HG02938 (cell line): Measurements from ENCODE around the gene DEPDC1.
A peak's percentile ranks its signal among the peaks of the same experiment; 100 is the strongest.
"Not testable (repeated sequence)": the region's sequence is repeated elsewhere in the genome, so short reads cannot be mapped to it uniquely, and the experiment has no call there.

ENCODE experiments used
- ATAC-seq: cut with Tn5 transposase; IDR thresholded peaks from one replicate; pipeline ENCODE4 v1.9.1; 2021; ENCODE audit warnings: mild to moderate bottlenecking, moderate library complexity; ENCODE audit not compliant: unreplicated experiment

Gene DEPDC1

DNA sequence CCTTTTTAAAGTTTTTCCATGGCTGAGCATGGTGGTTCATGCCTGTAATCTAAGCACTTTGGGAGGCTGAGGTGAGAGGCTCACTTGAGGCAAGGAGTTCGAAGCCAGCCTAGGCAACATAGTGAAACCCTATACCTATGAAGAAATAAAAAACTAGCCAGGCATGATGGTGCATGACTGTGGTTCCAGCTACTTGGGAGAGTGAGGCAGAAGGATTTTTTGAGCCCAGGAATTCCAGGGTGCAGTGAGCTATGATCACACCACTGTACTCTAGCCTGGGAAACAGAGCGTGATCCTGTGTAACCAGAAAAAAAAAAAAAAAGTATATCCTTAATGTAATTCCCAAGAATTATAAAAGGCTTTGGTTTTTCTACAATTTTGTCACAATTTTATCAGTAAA, 17.4 kb downstream of the DEPDC1 start:
- ATAC-seq = no peak

DNA sequence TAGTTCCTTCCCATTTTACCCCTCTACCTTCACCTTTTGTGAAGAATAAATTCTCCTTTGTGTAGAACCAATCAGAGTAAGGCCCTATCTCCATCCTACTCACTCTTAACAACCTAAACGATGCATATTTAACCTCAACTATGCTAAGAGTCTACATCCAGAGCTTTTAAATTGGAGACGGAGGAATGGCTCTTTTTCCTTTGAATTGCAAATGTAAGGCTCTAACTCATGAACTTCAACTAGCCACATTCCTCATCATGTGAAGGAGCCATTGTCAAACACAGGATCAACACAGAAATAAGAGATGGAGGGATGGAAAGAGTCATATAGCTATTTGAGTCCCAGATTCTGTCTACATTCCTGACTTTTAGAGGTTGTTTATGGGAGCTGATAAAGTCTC, 18.2 kb downstream of the DEPDC1 start:
- ATAC-seq = no peak

DNA sequence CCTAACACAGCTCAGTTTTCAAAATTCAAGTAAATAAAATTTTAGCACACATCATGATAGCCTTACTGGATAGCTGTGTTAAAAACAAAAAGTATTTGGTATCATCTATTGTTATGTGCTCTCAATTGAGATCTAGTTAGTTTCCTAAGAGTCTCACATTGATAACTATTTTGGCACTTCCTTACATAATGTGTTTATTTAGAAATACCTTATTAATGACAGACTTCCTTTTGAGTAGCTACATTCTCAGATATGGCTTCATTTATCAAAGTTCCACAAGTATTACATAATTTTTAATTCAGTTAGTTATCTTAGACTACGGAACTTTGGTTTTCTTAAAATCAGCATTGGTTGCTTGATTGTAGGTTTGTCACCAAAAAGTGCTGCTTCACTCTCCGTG, 20.3 kb downstream of the DEPDC1 start:
- ATAC-seq = not testable (repeated sequence)

DNA sequence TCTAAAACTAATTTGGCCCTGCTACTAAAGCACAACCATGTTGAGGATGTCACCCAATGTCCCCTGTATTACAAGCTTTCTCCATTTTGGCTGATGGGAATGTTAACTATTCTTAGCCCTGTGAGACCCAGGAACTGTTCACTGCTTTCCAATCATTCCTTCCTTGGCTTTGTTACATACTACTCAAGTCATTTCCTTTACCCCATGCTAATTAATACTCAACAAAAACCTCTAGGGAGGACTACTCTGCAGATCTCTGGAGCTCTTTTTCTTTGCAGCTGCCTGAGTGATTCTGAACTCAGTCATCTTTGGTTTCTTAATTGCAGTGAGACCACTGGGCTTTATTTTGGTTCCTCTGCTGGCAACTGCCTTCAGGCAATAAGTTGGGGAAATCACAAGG, 23.8 kb downstream of the DEPDC1 start:
- ATAC-seq = no peak

DNA sequence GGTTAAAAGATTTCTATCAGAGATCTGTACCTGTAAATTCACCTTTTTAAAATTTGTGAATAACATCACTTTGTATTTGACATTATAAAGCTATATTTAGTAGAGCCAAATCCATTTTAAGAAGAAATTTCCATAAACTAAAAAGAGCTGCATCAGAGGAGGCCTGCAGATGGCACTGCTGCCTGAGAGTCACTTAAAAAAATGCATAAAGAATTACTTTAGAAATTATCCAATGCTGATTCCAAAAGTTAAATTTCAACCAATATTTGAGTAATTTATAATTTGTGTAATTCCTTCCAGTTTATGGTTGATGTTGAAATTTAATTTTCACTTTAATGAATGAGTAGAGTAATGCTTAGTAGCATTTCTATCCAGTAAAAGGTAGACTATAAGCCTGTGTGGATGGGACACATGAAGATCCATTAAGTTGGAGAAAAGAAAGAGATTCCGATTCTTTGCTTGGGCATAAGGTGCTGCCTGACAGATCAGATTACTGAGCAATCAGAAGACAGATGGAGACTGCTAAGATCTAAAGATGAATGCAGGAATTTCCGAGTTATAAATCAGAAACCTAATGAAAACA, 26.4 kb downstream of the DEPDC1 start:
- ATAC-seq = no peak

DNA sequence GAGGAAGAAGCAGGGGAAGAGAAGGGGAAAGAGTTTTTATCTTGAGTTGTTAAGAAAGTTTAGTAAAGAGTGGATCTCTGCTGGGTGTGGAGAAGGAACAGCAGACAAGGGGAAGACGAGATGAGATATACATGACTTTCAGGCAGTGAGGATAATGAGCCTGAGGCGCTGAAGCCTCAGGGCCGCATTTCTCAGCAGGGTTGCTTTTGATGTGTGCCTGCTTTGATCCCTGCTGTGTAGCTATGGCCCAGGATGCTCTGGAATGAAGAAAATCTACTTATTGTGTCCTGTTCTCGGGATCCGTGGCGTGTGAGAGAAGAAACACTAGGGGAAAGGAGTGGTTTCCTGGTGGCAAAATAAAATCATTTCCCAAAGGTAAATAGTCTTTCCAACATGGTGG, 32.0 kb downstream of the DEPDC1 start:
- no peak for ATAC-seq

DNA sequence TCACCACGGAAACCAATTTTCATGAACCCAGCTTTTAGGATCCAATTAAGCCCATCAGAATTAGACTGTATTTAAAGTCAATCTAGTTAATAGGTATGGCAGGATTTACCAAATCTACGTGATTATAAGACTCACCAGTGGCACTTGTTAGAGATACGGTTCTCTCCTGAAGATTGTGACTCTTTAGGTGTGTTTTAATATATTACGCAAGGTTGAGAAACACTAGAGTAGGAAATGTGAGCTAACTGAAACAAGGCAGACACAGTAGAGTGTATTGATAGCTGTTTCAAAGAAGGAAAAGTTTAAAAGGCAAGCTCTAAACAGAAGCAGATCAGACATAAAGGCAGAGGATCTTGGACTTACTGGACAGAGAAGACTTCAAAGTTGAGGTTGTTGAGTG, 35.9 kb downstream of the DEPDC1 start:
- ATAC-seq = no peak

DNA sequence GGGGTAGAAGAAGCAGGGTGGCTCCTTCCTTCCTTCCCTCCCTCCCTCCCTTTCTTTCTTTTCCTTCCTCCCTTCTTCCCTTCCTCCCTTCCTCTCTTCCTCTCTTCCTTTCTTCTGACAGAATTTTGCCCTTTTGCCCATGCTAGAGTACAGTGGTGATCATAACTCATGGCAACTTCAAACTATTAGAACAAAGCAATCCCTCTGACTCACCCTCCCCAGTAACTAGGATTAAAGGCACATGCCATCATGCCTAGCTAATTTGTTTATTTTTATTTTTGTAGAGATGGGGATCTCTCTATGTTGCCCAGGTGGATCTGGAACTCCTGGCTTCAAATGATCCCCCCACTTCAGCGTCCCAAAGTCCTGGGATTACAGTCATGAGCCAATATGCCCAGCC, 37.1 kb downstream of the DEPDC1 start:
- no peak for ATAC-seq

DNA sequence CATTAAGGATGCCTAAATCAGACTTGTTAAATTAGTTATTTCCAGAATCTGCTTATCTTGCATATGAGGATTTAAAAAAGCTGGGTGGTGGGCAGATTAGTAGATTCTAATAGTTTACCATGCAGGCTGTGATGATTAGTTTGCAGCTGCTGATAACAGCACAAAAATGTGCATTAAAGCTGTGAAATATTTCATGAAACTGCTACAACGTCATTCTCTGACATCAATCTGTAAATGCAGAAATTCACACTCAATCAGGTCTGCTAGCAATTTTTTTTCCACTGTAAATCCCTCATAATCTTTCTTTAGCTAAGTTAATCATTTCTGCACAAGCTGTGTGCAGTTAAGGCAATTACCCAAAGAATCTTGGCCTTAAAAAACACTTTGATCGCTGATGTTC, 37.8 kb downstream of the DEPDC1 start:
- ATAC-seq = no peak

DNA sequence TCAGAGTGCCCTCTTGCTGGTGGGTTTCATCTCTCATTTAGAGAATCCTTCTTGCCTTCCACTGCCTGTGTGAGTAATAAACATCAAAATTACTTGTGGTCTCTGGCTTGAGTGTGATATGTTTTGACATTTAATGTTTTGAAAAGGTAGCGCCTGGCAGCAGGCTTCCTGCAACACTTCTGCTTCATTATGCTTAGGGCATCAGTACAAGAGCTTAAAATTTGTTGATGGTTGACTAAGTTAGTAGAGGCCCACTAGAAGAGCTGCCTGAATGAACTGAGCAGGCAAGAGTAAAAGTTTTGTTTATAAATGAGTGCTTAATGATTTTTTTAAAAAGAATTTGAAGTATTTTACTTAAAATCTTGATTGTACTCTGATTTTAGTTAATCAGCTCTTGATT, 40.7 kb downstream of the DEPDC1 start:
- ATAC-seq = no peak

DNA sequence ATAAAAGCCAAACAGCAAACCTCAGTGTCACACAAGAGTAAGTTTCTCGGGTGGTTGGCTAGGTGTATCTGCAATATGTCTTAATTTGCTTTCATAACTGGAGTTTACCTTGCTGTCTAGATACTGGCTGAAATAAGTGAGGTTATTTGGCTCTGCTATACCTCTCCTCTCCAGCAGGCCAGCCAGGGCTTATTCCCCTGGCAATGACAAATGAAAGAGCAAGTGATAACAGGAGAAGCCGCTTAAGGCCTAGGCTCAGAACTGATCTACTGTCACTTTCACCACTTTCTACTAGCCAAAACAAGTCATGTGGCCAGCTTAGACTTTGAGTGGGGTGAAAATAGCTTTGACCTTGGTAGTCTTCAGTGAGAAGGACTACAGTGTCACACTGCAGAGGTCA, 42.3 kb downstream of the DEPDC1 start:
- ATAC-seq = peak; percentile 74

DNA sequence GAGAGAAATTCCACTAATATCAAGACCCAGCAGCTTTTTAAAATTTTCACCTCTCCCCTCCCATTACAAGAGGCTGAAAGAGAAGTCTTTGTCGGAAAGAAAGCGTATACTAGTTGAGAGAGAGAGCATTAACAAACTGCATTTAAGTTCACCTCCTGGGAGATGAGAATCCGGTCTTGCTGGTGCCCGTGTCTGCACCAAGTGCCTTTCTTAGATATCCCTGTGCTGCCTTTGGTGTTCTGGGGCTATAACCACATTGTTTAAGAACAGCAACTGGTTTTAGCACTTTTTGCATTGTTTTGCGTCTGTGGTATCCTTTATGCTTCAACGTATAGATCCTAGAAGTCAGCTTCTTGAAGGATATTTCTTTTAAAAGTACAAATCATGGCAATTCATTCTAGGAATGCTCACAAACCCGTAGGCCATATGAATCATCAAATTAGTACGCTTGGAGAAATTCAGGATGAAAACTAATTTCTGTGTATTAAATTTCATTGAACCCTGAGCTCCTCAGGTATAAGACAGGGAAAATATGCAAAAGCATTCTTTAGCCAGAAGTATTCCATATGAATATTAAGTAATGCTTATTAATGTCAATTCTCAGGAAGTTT, 43.7 kb downstream of the DEPDC1 start:
- ATAC-seq = no peak

DNA sequence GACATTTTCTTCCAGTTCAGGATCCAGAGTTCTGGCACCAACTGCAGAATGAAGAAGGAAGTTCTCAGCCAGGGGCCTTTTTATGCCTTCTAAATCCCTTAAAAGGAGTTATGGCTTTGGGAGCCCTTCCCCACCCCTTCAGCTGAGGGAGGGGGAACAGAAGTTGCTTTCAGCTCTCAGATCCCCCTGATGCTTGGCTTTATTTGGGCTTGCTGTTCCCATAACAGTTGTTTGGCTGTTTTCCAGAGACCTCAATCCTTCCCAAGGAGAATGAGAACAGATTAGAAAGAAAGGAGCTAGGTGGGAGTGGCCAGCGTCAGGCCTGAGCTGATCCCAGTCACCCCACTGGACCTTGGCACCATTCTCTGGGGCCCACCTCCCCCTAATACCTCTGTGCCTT, 47.0 kb downstream of the DEPDC1 start, which contains the start of gene RPE65:
Gene RPE65 (minus strand): TSS at position 54 of the 400 bp plus-strand sequence. CDS start 49 bp downstream, at position 5.
- no peak for ATAC-seq

DNA sequence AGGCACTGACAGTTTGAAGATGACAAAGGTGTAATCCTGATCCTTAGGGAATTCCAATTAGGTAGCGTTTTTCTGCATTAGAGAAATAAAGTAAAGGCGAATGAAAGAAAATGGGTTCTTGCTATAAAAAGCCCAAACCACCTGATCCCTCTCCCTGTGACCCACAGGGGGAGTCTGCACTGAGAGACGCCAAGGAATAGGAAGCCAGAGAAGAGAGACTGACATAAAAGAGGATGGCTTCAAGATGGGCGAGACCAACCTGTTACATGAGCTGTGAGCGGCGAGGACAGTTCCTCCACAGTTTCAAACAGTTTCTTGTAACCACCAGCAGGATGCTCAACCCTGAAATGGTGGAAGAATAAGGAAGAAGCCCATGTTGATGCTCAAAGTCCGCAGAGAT, 48.5 kb downstream of the DEPDC1 start:
- no peak for ATAC-seq

DNA sequence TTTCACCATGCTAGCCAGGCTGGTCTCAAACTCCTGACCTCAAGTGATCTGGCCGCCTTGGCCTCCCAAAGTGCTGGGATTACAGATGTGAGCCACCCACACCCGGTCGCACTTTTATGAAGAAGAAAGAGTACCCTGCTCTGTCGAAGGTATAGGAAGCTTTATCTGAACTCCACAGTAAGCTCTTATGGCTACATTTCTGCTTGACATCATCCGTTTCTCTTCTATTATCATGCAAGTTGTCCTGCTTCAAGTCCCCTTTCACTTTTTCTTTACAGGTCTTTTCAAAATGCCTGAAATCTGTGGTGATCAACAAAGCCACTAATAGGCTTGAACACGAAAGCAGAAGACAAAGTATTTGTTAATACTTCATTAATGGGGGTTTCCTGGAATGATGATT, 51.2 kb downstream of the DEPDC1 start:
- ATAC-seq = no peak

DNA sequence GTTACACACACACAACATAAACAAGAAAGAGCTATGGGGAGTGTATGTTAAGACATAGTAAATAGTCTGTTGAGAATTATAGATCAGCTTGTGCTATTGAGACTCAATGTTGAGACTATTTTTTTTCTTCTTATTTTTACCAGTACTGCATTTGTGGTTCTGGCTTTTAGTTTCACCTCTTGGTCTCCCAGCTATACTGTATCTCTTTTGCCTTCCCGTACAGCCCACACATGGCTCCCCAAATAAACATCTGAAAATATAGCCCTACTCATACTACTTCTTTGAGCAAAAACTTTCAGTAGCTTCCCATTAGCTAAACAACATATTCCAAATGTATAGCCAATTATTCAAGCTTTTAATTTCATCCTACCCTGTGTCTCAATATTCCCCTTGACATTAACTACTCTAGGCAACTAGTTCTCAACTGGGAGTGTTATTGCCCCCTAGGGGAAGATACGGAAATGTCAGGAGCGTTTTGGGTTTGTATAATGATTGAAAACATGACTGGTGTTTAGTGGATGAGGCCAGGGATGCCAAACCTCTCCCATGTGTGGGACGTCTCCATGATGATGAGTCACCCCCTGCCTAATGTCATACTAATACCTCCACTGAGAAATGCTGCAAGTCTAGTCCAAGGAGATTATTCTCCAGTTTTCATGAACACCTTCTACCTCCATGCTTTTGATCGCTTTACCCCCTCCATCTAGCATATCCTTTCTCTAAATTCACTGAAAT, 53.9 kb downstream of the DEPDC1 start:
- peak; percentile 81 for ATAC-seq

DNA sequence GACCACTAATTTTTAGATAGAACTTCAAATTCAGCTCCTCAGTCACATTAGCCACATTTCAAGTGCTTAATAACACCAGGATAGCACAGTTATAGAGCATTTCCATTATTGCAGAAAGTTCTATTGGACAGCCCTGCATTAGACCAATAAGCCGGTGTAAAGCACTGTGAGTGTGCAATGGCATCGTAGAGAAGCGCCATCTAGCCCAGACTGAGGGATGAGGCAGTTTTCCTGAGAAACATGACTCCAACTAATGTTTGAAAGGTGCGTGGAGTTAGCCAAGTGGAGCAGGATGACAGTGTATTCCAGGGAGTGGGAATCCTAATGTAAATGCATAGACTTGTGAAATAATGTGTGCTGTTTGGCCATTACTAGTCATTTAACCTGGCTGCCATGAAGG, 54.9 kb downstream of the DEPDC1 start:
- ATAC-seq = no peak

DNA sequence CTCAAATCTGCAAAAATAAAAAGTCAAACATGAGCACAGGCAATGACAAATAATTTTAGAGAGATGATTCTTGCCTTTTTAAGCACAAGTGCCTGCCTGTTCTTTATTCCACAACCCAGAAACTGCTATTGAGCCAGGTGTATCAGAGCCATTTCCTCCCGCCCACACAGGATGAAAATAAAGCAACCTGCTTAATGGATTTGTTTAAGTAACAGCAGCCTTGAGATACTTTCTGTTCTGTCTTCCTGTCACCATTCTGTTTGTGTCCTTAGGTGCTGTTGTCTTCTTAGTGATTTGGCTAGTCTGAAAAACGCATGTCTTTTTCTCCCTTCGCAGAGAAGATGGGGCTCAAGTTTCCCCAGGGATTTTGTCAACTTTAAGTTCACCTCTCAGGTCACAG, 58.6 kb downstream of the DEPDC1 start:
- no peak for ATAC-seq

DNA sequence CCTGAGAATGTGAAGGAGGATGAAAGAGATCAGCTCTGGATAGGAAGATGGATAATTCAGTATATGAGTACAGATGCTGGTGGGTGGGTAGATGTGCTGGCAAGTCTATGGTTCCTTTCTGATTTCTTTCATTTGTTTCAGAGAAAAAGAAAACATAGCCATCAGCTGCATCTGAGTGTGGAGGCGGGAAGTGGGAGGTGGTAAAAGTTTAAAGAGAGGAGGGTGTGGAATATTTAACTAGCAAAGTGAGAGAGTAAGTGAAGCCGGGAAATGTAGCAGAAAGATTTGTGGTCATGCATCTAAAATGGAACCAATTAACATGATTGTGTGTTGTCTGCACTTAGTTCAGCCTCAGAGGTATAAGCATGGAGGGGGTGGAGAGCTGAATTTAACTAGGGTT, 63.5 kb downstream of the DEPDC1 start:
- ATAC-seq = no peak

DNA sequence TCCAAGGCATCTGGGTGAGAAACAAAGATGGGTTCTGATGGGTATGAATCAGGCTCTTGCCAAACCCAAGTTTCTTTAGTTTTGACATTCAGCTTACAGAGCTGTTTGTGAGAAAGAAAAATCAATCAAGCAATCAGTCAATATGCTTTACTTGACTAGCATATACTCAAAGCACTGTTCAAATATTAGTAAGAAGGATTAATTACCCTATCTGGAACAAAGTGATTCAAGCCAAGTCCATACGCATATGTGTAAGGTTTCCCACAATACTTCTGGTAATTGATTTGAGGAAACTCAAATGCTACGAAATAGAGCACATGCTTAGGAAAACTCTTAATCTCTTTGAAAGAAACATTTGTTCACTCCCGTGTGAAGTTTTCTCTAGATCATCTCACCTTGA, 65.8 kb downstream of the DEPDC1 start:
- no peak for ATAC-seq

DNA sequence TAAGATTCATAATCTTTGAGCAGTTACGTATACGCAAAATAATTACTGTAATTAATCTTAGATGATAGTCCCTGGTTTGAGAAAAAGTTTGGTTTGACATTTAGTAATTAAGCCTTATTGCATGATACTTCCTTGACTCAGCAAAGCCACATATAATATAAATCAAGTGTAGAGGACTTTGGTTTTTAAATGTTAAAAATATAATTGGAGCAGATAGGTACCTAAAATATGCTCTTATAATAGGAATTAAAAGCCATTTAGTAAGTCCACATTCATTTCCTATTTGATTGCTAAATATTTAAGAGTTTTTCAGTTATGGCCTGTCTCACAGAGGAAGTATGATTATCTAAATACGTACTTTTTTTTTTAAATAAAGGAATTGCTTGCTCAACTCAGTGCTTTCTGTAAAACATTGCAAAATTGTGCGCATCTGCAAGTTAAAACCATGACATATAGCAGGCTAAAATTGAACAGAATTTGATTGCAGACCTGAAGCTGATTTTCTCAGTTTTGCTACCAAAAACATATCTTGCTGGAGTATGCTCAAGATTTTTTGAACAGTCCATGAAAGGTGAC, 67.6 kb downstream of the DEPDC1 start:
- no peak for ATAC-seq

DNA sequence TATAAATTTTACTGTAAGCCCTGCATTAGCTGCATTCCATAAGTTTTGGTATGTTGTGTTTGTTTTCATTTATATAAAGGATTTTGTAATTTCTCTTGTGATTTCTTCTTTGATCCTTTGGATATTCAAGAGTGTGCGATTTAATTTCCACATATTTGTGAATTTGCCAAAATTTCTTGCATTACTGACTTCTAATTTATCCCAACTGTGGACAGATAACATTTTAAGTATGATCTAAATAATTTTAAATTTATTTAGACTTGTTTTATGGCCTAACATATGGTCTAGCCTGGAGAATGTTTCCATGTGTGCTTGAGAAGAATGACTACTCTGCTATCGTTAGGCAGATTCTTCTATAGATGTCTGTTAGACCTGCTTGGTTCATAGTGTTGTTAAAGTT, 70.3 kb downstream of the DEPDC1 start:
- ATAC-seq = no peak
